AG09319 (cell line): ENCODE data around the gene STAC2.
A peak's percentile ranks its signal among the peaks of the same experiment; 100 is the strongest.

Source experiments
- DNase-seq: peaks from one replicate; pipeline ENCODE4 v3.0.0-alpha.2; 2010; ENCODE audit warnings: low read depth; ENCODE audit errors: extremely low read depth
- TF ChIP-seq, protein P1 (sequence below): IDR thresholded peaks from 2 replicates; pipeline ENCODE4 v1.5.1; 2011; ENCODE audit warnings: low read depth, mild to moderate bottlenecking, inconsistent platforms, low read length, moderate library complexity

Gene STAC2

DNA sequence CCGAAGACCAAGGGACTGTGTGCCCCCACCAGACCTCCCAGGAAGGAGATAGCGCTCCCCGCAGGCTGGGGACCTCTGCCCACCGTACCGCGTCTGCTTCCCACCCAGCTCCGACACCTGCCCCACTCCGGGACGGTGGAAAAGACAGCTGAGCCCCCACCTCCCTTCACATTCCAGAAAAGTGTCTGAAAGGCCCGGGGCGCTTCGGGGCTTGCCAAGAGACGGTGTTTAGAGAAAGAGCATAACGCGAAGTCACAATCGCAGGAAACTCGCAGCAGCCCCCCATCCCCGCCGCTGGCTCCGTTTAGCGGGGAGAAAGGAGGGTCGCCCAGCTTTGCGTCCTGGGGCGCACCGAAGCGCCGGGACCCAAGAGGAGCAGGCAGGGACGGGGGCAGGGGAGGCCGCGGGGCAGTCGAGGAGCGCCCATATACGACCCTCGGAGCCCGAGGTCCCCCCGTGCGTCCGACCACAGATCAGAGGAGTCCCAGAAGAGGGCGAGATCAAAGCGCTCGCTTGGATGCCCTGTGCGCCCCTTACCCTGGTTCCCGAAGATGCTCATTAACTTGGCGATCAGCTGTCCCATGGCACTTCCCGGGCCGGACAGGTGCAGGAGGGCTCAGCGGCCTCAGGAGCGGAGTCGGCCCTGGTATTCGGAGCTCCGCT is 60.4 kb downstream of the STAC2 start:
- TF ChIP-seq, protein P1, sequence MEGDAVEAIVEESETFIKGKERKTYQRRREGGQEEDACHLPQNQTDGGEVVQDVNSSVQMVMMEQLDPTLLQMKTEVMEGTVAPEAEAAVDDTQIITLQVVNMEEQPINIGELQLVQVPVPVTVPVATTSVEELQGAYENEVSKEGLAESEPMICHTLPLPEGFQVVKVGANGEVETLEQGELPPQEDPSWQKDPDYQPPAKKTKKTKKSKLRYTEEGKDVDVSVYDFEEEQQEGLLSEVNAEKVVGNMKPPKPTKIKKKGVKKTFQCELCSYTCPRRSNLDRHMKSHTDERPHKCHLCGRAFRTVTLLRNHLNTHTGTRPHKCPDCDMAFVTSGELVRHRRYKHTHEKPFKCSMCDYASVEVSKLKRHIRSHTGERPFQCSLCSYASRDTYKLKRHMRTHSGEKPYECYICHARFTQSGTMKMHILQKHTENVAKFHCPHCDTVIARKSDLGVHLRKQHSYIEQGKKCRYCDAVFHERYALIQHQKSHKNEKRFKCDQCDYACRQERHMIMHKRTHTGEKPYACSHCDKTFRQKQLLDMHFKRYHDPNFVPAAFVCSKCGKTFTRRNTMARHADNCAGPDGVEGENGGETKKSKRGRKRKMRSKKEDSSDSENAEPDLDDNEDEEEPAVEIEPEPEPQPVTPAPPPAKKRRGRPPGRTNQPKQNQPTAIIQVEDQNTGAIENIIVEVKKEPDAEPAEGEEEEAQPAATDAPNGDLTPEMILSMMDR, result no peak
- no peak for DNase-seq

DNA sequence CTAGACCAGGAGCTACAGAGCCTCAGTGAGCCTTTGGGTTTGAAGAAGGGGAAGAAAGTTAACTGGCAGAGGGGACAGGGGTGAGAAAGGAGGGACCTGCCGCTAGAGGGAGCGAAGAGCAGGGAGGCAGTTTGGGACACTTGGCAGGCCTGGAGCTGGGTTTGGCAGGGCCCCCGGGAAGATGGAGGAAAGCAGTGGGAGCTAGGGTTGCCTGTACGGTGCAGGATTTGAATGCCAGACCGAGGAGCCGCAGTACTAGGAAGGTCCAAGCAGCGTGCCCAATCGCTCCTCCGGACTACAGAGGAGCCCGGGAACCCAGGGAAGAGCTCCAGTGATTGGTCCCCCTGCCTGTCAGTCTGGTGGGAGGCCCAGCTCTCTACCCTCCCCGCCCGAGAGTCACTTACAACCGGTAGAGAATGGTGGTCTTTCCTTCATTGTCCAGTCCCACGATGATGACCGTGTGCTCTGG is 61.0 kb downstream of the STAC2 start:
- TF ChIP-seq, protein P1, result peak; percentile 93
- peak; percentile 86 for DNase-seq

DNA sequence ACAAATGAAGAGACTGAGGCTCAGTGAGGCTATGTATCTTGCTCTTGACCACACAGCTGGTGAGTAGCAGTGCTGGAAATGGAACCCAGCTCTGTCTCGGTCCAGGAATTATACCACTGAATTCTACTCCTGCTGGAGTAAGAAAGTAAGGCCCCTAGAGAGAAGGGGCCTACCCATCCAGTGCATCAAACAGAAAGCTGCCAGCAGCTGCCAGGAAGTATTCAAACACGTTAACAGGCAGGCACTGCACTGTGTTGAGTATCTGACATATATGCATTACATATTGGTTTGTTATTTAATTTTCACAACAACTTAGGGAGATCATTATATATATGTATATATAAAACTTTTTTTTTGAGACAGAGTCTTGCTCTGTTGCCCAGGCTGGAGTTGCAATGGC is 63.8 kb downstream of the STAC2 start:
- TF ChIP-seq, protein P1, result no peak
- DNase-seq, result no peak
